IMR-90 (cell line): Measurements from ENCODE around the gene CASZ1. TPM values are rescaled to one million over a fixed set of nuclear protein-coding genes. Genes with fewer than 3 reads are reported as not detected.

ENCODE experiments used
- ATAC-seq: fragments of 200-7000 bp; cut with Tn5 transposase; 2 replicates; pipeline ENCODE4 v1.9.1; 2020; ENCODE audit warnings: low read depth, mild to moderate bottlenecking, moderate library complexity
- BruUV-seq: library from RNA; stranded (reverse); fragments of 400-500 nt; replicated peaks from 2 replicates; lab custom pipeline; 2021; lab: Mats Ljungman, UMichigan
- CTCF ChIA-PET: fragments of 300-600 bp; formaldehyde crosslinking; extraction: SDS; loops from one replicate; lab custom pipeline; 2021; ENCODE audit warnings: antibody characterized with exemption; lab: Yijun Ruan, JAX
- POLR2A ChIA-PET: fragments of 300-600 bp; sonication (Branson Sonifier 250); formaldehyde crosslinking; loops from one replicate; lab custom pipeline; 2022; ENCODE audit warnings: antibody characterized with exemption; ENCODE audit not compliant: unreplicated experiment; lab: Charles Lee
- DNase-seq: peaks from one replicate; pipeline ENCODE4 v3.0.0; 2013
- H2AFZ ChIP-seq: replicated peaks from 2 replicates; pipeline ENCODE3; 2013; ENCODE audit warnings: low read length, mild to moderate bottlenecking; ENCODE audit not compliant: poor library complexity
- H2AK5ac ChIP-seq: 2 replicates; pipeline ENCODE4 v1.6.1; 2013; ENCODE audit warnings: low read depth, low read length, inconsistent platforms
- H2AK9ac ChIP-seq: replicated peaks from 2 replicates; pipeline ENCODE3; 2013; ENCODE audit warnings: mild to moderate bottlenecking, low read depth, low read length, moderate library complexity; ENCODE audit not compliant: poor library complexity
- H2BK120ac ChIP-seq: 2 replicates; pipeline ENCODE4 v1.6.1; 2013; ENCODE audit warnings: low read depth, low read length, inconsistent platforms
- H2BK15ac ChIP-seq: 3 replicates; pipeline ENCODE4 v1.6.1; 2013; ENCODE audit warnings: low read depth, low read length, inconsistent platforms
- H2BK20ac ChIP-seq: 2 replicates; pipeline ENCODE4 v1.6.1; 2013; ENCODE audit warnings: low read depth, mild to moderate bottlenecking, inconsistent platforms, low read length, moderate library complexity
- H2BK5ac ChIP-seq: 2 replicates; pipeline ENCODE4 v1.6.1; 2013; ENCODE audit warnings: mild to moderate bottlenecking, low read depth, low read length, inconsistent platforms; ENCODE audit not compliant: poor library complexity, severe bottlenecking
- H3K14ac ChIP-seq: replicated peaks from 2 replicates; pipeline ENCODE4 v1.6.1; 2013; ENCODE audit warnings: low read depth, low read length, inconsistent platforms
- H3K18ac ChIP-seq: 2 replicates; pipeline ENCODE4 v1.6.1; 2013; ENCODE audit warnings: low read depth, low read length, control low read depth
- H3K23ac ChIP-seq: 2 replicates; pipeline ENCODE4 v1.6.1; 2013; ENCODE audit warnings: low read depth, low read length, inconsistent platforms
- H3K27ac ChIP-seq: 2 replicates; pipeline ENCODE4 v1.5.1; 2013; ENCODE audit warnings: mild to moderate bottlenecking, control low read depth, low read length; ENCODE audit not compliant: insufficient read depth
- H3K27me3 ChIP-seq: 2 replicates; pipeline ENCODE4 v1.6.1; 2013; ENCODE audit warnings: low read length; ENCODE audit not compliant: control insufficient read depth, insufficient read depth
- H3K36me3 ChIP-seq: 2 replicates; pipeline ENCODE4 v1.6.1; 2013; ENCODE audit warnings: low read length, mixed read lengths; ENCODE audit not compliant: control insufficient read depth, insufficient read depth
- H3K4ac ChIP-seq: 2 replicates; pipeline ENCODE4 v1.6.1; 2013; ENCODE audit warnings: low read depth, low read length, inconsistent platforms
- H3K4me1 ChIP-seq: 2 replicates; pipeline ENCODE4 v1.6.1; 2013; ENCODE audit warnings: low read length, mixed read lengths; ENCODE audit not compliant: control insufficient read depth, insufficient read depth
- H3K4me2 ChIP-seq: 2 replicates; pipeline ENCODE4 v1.6.1; 2013; ENCODE audit warnings: low read depth, mild to moderate bottlenecking, control low read depth, low read length, moderate library complexity
- H3K4me3 ChIP-seq: 2 replicates; pipeline ENCODE4 v1.5.1; 2013; ENCODE audit warnings: low read depth, mild to moderate bottlenecking, control low read depth, low read length, moderate library complexity; ENCODE audit not compliant: insufficient read depth
- H3K56ac ChIP-seq: 2 replicates; pipeline ENCODE4 v1.6.1; 2013; ENCODE audit warnings: low read length, inconsistent platforms; ENCODE audit not compliant: insufficient read depth; ENCODE audit errors: extremely low read depth
- H3K79me1 ChIP-seq, 2 experiments: 2 replicates each; pipeline ENCODE4 v1.6.1; 2013; ENCODE audit warnings: low read length in 2 of 2, inconsistent platforms in 1 of 2, low read depth in 1 of 2
- H3K9ac ChIP-seq: 2 replicates; pipeline ENCODE4 v1.6.1; 2013; ENCODE audit warnings: low read depth, low read length, control low read depth
- H3K9me1 ChIP-seq: 2 replicates; pipeline ENCODE4 v1.6.1; 2013; ENCODE audit warnings: low read length, inconsistent platforms; ENCODE audit not compliant: insufficient read depth
- H3K9me3 ChIP-seq: 2 replicates; pipeline ENCODE4 v1.6.1; 2013; ENCODE audit warnings: low read length; ENCODE audit not compliant: control insufficient read depth, insufficient read depth
- H4K20me1 ChIP-seq: 2 replicates; pipeline ENCODE4 v1.6.1; 2013; ENCODE audit warnings: low read length, inconsistent platforms; ENCODE audit not compliant: insufficient read depth
- H4K5ac ChIP-seq: 2 replicates; pipeline ENCODE4 v1.6.1; 2013; ENCODE audit warnings: mild to moderate bottlenecking, low read depth, low read length, control low read depth
- H4K8ac ChIP-seq, 2 experiments: 2 replicates each; pipeline ENCODE4 v1.6.1; 2013; ENCODE audit warnings: low read depth in 2 of 2, low read length in 2 of 2, control low read depth in 1 of 2, inconsistent platforms in 1 of 2
- H4K91ac ChIP-seq: 2 replicates; pipeline ENCODE4 v1.6.1; 2013; ENCODE audit warnings: low read depth, low read length, inconsistent platforms; ENCODE audit not compliant: insufficient read depth
- BHLHE40 ChIP-seq: fragments of 150-350 bp; IDR thresholded peaks from 2 replicates; pipeline ENCODE4 v1.6.1; 2016; ENCODE audit warnings: mild to moderate bottlenecking, low read depth, low read length
- FOS ChIP-seq: fragments of 150-350 bp; IDR thresholded peaks from 2 replicates; pipeline ENCODE4 v1.6.1; 2016; ENCODE audit warnings: low read depth, low read length
- MAFK ChIP-seq: IDR thresholded peaks from 2 replicates; pipeline ENCODE4 v1.6.1; 2012; ENCODE audit warnings: low read depth, low read length, improper control_type of control experiment
- MAZ ChIP-seq: IDR thresholded peaks from 2 replicates; pipeline ENCODE4 v1.6.1; 2012; ENCODE audit warnings: low read depth, mild to moderate bottlenecking, low read length, improper control_type of control experiment, moderate library complexity, borderline replicate concordance
- POLR2A ChIP-seq: IDR thresholded peaks from 2 replicates; pipeline ENCODE4 v1.6.1; 2012; ENCODE audit warnings: mild to moderate bottlenecking, low read depth, low read length
- RCOR1 ChIP-seq: IDR thresholded peaks from 2 replicates; pipeline ENCODE4 v1.6.1; 2012; ENCODE audit warnings: mild to moderate bottlenecking, low read length, improper control_type of control experiment; ENCODE audit not compliant: insufficient replicate concordance
- SMC3 ChIP-seq: fragments of 150-350 bp; IDR thresholded peaks from 2 replicates; pipeline ENCODE4 v1.6.1; 2016; ENCODE audit warnings: low read depth, mild to moderate bottlenecking, antibody characterized with exemption, low read length, moderate library complexity
- WGBS, 2 experiments: methylation state at CpG; one replicate each; pipeline versions ENCODE4 v1.1.5 to v1.1.7; 2013; ENCODE audit warnings: missing lambda C conversion rate in 2 of 2; ENCODE audit not compliant: insufficient read length in 1 of 2; ENCODE audit errors: extremely low coverage in 2 of 2; 5-methylcytosine and 5-hydroxymethylcytosine counted together
- dilution Hi-C: fragments of 300-500 bp; cut with HindIII; formaldehyde crosslinking; loops from one replicate; pipeline ENCODE4 v1.14.3; 2018; ENCODE audit warnings: low sequenced_read_pairs; ENCODE audit not compliant: unreplicated experiment
- in situ Hi-C: fragments of 300-500 bp; cut with MboI; formaldehyde crosslinking; loops from 3 replicates; pipeline ENCODE4 v1.14.3; 2019; ENCODE audit warnings: low sequenced_read_pairs, inconsistent platforms, mixed read lengths
- intact Hi-C: fragments of 100-400 bp; cut with micrococcal nuclease; formaldehyde crosslinking; loops from 2 replicates; pipeline ENCODE4 v1.10.0; 2022
- polyA plus RNA-seq, 3 experiments: library from polyadenylated mRNA; depleted of rRNA; stranded (reverse); fragments of >200 nt; gene quantifications; 2 replicates each; pipeline ENCODE4 v1.2.3, GENCODE V29; 2012; ENCODE audit warnings: low replicate concordance in 1 of 3
- total RNA-seq: library from RNA; depleted of rRNA; stranded (reverse); fragments of >200 nt; gene quantifications from 2 replicates; pipeline ENCODE4 v1.2.3, GENCODE V29; 2012

CASZ1 gene
- total and polyA plus RNA-seq, 2 of the 4 experiments (the other 2 are of a cell fraction): 0.18 to 0.24 TPM

DNA sequence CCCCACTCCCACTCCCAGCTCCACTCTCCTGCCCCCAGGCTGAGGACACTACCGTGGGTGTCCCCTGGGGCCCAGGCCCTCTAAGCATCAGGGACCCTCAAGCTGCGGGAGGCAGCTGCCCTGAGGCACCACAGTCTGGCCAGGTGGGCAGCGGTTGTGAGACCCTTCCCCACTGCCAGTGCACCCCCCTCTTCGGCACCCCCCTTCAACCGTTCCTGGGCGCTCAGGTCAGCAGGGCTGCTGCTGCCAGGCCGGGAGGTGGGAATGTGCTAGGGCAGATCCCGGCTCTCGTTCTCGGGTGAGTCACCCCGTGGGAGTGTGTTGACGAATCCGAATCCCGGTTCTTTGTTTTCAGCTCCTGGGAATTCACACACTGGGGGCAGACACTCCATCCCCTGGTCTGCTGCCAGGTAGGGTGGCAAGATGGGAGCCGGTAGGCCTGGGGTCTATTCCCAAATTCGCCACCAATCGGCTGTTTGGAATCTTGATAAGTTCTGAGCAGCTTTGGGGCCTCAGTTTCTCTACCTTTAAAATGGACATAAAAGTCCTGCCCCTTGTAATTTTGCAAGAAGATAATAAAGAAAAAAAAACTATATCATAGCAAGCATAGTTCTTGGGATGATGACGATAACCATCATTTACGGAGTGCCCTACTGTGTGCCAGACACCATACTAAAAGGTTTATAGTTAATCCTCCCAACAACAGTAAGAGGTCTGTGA lies 28.5 kb upstream of the CASZ1 start:
- no peaks in the 10 kb centered on the region for H3K79me1 ChIP-seq
- H3K9ac ChIP-seq: no peak overlapping the region
- no peak overlapping the region for H2BK20ac ChIP-seq
- H4K5ac ChIP-seq: no peak overlapping the region
- H3K9me1 ChIP-seq: no peaks in the 10 kb centered on the region
- ChIA-PET POLR2A (no interaction called here), CTCF (no interaction called here)
- H3K56ac ChIP-seq: no peak overlapping the region
- intact Hi-C loops: no loop called here
- H2BK15ac ChIP-seq: no peak overlapping the region
- BruUV-seq: no TSS peak
- H2AK9ac ChIP-seq: peak overlapping the region; percentile 86
- no peak overlapping the region for H3K4ac ChIP-seq
- H3K4me3 ChIP-seq: no peak overlapping the region
- in situ Hi-C loops: no loop called here
- H3K14ac ChIP-seq: no peak overlapping the region
- no peak overlapping the region for H3K27ac ChIP-seq
- no peak overlapping the region; the same call in 1 of the 2 replicates for H2BK120ac ChIP-seq
- dilution Hi-C loops: no loop called here
- H3K18ac ChIP-seq: no peak overlapping the region
- 8% methylated on average over 8 of the region's 19 CpGs; no CpG with 5 or more reads in 1 of the 2 experiments for WGBS, 2 experiments
- H3K4me2 ChIP-seq: no peak overlapping the region
- H2AK5ac ChIP-seq: no peak overlapping the region
- peaks cover 4% of the 10 kb centered on the region for H3K4me1 ChIP-seq
- H3K36me3 ChIP-seq: no peaks in the 10 kb centered on the region
- peak overlapping the region; percentile 36 for H2BK5ac ChIP-seq
- peak; percentile 48; the same call in 1 of the 2 replicates for TF ChIP-seq BHLHE40
- peak; percentile 67 for TF ChIP-seq FOS
- TF ChIP-seq POLR2A: no peak
- TF ChIP-seq RCOR1: peak; percentile 76
- peak; percentile 46; the same call in 1 of the 2 replicates for TF ChIP-seq MAZ
- no peak for TF ChIP-seq MAFK
- TF ChIP-seq SMC3: no peak
- ATAC-seq: peak; percentile 88
- H4K8ac ChIP-seq: 0 out of 4 replicates have a peak overlapping the region, but pooled peaks of 1 of the 2 experiments have one; percentile 16
- no peaks in the 10 kb centered on the region for H4K20me1 ChIP-seq
- peaks cover 42% of the 10 kb centered on the region for H3K27me3 ChIP-seq
- peak overlapping the region; percentile 78 for H2AFZ ChIP-seq
- H3K9me3 ChIP-seq: no peaks in the 10 kb centered on the region
- peak; percentile 77 for DNase-seq
- no peak overlapping the region for H4K91ac ChIP-seq
- H3K23ac ChIP-seq: no peak overlapping the region
